Right lung (tissue), 10 donors: ENCODE results near the gene MS4A3. TPM values are rescaled to one million over a fixed set of nuclear protein-coding genes. Genes with fewer than 3 reads are reported as not detected.
"Not testable (repeated sequence)": the region's sequence is repeated elsewhere in the genome, so short reads cannot be mapped to it uniquely, and the experiment has no call there.

Experiments
- DNase-seq, 2 donors: peaks; one replicate each; pipeline ENCODE4 v3.0.0-alpha.2; 2013
- long read RNA-seq, 8 donors: transcript quantifications; one replicate each; lab custom pipeline, GENCODE V29; 2026
- polyA plus RNA-seq, 5 donors: library from polyadenylated mRNA; unstranded; fragments of 120-200 nt; gene quantifications; one replicate each; pipeline versions ENCODE4 v1.2.1 to v1.2.3, GENCODE V29; 2013; ENCODE audit warnings: inconsistent platforms in 1 of 5, low replicate concordance in 1 of 5; ENCODE audit not compliant: insufficient read length in 5 of 5, insufficient read depth in 1 of 5

Gene MS4A3, protein sequence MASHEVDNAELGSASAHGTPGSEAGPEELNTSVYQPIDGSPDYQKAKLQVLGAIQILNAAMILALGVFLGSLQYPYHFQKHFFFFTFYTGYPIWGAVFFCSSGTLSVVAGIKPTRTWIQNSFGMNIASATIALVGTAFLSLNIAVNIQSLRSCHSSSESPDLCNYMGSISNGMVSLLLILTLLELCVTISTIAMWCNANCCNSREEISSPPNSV
- 1 to 10 TPM; 1.2 to 2.3 (median 1.4) TPM for polyA plus RNA-seq
- long read RNA-seq, donor 1, partial matches to known transcripts: 0 of 4 reads
- long read RNA-seq, donor 1, other reads (novel, unspliced or antisense): 0 of 4 reads
- long read RNA-seq, donor 2, partial matches to known transcripts: 0 of 1 reads
- long read RNA-seq, donor 2, other reads (novel, unspliced or antisense): 0 of 1 reads
- long read RNA-seq, donor 3: 0 reads
- long read RNA-seq, donor 4: 0 reads
- long read RNA-seq, donor 5: 0 reads
- long read RNA-seq, donor 6, partial matches to known transcripts: 0 of 1 reads
- long read RNA-seq, donor 6, other reads (novel, unspliced or antisense): 0 of 1 reads
- long read RNA-seq, donor 7: 0 reads
- long read RNA-seq, donor 8: 0 reads

DNA sequence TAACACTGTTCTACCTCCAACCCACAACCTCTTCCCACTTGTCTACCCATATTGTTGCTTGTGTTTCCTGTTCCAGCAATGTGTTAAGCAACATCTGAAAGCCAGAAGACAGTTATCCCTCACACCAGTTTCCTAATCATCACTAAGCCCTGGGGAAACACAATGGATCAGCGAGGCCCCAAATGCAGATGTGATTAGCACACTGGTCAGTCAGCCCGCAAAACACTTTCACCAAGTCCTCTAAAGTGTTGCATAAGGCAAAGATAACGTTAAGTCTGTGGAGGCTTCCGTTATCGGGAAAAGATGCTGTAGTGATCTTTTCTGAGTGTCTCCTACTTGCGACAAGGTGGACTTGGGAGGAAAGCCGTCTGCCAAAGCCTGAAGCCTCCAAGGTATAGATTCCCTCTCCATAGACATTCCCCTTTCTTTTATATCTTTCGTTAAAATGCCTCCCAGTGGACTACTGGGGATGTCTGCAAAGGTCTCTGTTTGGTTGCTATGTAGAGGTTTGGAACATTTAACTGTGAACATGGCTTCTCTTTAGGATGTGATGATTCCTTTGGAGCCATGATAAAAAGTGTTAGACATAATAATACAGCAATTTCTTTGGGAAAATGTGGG, at the start of gene MS4A3:
Gene MS4A3, plus strand, starts transcription at position 317 of the 621 bp plus-strand sequence. CDS start 4,496 bp downstream, outside the sequence.
- no peak for DNase-seq

DNA sequence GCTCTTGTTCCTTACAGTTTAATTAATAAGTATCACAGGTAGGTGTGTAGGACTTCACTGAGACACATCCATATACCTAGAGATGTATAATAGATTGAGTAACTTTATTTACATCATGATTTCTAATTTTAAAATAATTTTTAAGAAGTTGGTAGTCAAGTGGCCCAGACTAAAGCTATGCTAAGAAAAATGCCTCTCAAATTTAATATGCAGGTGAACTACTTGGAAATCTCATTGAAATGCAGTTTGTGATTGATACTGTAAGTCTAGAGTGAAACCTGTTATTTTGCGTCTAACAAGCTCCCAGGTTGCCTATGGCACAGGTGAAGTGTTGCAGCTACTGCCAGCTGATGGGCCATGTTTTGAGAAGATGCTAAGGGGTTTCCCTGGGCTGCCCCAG, 39.6 kb upstream of the MS4A3 start, which contains the start of gene OOSP4B:
Gene OOSP4B, plus strand, starts transcription at position 301 of the 400 bp plus-strand sequence.
- DNase-seq: no peak

DNA sequence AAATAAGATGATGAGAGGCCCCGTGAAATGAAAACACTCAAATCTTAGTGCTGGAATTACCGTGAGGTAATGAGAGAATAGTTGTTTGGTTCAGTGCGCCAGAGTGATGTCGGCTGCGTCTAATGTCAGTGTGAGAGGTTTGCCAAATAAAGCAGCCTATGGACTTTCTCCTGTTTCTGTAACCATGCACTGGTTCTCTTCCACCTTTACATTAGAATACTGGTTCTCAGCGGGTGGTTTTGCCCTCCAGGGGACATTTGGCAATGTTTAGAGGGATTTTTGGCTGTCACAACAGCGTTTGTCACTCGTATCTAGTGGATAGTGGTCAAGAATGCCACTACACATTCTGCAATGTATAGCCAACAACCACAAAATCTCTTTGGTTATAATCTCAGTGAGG, 38.4 kb upstream of the MS4A3 start:
- DNase-seq: no peak

DNA sequence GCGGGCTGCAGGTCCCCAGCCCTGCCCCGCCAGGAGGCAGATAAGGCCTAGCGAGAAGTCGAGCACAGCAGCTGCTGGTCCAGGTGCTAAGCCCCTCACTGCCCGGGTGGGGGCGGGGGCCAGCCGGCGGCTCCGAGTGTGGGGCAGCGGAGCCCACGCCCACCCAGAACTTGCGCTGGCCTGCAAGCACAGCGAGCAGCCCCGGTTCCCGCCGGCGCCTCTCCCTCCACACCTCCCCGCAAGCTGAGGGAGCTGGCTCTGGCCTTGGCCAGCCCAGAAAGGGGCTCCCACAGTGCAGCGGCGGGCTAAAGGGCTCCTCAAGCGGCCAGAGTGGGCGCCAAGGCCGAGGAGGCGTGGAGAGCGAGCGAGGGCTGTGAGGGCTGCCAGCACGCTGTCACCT, 36.1 kb upstream of the MS4A3 start:
- not testable (repeated sequence) for DNase-seq

DNA sequence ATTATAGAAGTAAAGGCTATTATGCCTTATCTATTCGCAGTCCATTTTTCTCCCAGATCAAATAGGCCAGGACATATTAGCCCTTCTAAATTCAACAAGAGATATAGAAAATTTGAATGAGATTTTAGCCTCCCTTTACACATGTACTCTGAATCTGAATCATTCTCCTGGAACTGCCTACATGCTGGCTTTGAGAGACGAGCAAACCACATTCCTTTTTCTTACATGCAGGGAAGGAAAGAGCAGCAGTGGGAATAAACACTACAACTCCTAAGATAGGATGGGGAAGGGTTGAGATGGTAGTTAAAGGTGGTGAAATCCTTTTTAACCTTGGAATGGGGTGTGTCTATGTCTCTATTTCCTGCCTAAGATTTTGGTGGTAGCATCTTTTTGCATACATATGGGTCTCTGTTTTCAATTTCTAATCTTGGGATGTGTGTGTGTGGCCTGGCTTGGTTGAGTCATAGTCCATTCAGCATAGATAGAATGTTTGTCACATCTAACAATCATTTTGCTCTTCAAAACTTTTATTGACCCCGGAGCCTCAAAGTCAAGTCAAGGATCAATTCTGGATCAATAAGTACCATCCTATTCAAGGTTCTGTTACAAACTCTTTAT, 27.3 kb upstream of the MS4A3 start:
- DNase-seq: no peak

DNA sequence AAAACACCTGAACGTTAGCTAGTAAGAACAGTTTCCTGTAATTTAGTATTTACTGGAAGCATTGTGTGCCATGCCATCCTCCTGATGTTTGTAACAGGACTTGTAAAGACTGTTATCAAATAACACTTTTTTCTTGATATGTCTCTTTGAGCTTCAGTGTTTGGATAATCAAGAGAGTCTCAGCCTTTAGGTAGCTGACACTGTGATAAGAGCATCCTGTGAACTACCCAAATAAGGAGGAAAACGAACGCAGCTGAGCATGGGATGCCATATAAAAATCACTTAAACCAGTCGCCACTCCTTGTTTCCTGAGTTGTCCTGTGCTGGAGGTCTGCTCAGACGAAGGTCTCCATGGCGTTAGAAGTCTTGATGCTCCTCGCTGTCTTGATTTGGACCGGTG, 16.4 kb upstream of the MS4A3 start, which contains the start of gene OOSP2:
Gene OOSP2, plus strand, starts transcription at position 301 of the 400 bp plus-strand sequence. Its CDS starts 51 bp downstream, at position 352.
- DNase-seq: no peak

DNA sequence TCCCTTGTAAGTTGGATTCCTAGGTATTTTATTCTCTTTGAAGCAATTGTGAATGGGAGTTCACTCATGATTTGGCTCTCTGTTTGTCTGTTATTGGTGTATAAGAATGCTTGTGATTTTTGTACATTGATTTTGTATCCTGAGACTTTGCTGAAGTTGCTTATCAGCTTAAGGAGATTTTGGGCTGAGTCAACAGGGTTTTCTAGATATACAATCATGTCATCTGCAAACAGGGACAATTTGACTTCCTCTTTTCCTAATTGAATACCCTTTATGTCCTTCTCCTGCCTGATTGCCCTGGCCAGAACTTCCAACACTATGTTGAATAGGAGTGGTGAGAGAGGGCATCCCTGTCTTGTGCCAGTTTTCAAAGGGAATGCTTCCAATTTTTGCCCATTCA, 6.0 kb upstream of the MS4A3 start:
- DNase-seq: not testable (repeated sequence)

DNA sequence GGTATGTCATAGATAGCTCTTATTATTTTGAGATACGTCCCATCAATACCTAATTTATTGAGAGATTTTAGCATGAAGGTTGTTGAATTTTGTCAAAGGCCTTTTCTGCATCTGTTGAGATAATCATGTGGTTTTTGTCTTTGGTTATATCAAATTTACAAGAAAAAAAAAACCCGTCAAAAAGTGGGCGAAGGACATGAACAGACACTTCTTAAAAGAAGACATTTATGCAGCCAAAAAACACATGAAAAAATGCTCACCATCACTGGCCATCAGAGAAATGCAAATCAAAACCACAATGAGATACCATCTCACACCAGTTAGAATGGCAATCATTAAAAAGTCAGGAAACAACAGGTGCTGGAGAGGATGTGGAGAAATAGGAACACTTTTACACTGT, 5.6 kb upstream of the MS4A3 start:
- DNase-seq: not testable (repeated sequence)

DNA sequence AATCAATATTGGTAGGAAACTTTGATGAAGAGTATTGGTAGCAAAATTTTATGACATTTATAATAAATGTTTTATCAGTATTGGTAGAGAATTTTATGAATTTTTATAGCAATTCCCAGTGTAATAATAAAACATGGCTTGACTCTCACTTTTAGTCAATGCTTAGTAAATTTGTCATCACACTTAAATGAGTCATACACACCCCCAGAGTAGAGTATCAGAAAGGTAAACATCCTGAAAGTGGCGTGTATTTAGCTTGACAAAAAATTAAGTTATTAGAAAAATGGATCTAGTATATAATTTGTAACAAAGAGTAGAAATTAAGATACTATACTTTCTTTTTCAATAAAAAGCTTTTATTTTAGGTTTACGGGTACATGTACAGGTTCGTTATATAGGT, 2.6 kb downstream of the MS4A3 start:
- DNase-seq: no peak

DNA sequence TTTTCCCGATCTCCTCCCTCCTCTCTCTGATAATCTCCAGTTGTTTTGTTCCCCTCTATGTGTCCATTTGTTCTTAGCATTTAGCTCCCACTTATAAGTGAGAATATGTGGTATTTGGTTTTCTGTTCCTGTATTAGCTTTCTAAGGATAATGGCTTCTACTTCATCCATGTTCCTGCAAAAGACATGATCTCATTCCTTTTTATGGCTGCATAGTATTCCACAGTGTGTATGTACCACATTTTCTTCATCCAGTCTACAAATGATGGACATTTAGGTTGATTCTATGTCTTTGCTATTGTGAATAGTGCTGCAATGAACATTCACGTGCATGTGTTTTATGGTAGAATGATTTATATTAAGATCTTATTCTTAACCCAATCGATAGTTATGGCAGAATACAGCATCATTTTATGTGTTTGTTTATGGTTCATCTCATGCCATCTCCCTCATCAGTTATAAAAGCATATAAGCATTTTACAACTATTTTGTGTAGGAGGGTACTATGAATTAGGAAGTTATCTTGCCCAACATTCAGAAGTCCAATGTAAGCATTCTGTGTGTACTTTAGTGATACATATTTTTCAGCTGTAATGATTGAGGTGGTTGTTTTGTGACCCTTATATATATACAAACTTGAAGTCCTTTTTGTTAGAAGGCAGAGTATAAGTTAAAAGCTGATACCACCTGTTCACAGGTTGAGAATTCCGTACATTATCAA, 3.2 kb downstream of the MS4A3 start:
- no peak for DNase-seq

DNA sequence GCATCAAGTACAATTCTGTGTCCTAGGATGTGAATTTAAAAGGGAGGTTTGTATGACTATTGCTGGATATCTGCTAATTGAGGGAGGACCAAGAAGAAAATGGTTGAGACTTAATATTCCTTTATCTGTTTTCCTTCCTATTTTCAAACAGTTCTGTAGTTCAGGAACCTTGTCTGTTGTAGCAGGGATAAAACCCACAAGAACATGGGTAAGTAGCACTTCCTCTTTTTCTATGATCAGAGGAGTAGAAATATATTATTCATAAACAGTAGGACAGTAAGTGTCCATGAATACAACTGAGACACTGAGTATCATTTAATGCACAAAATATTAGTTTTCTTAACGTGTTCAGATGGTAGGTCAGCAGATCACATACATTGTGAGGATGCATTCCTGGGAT, 7.6 kb downstream of the MS4A3 start:
- no peak for DNase-seq

DNA sequence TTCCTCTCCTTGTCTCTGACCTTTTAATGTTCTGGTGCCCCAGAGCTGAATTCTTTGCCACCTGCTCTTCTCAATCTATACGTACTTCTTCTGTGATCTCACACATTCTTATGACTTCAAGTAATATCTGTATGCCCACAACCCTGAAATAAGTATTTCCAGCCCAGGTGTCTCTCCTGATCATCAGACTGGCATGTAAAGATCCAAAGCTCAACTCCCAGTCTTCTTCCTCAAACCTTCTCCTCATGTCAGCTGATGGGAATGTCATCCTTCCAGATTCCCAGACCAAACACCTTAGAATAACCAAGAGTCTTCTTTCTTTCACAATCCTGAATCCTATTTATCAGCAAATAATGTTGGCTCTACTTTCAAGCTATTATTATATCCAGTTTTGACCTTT, 9.3 kb downstream of the MS4A3 start:
- DNase-seq: no peak

DNA sequence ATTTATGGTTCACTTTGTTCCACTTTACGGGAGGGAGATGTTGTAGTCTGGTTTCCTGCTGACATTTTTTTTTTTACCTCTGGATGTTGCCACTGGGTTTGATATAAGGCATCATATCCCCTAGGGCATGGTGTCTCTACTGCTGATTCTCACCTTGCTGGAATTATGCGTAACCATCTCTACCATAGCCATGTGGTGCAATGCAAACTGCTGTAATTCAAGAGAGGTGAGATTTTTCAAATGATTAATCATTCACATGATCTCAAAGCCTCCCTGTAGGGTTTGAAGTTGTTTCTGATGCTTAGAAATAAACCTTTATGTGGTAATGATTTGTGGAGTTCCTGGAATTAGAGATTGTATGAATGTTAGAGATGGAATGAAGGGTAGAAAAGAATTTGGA, 13.0 kb downstream of the MS4A3 start:
- DNase-seq: no peak

DNA sequence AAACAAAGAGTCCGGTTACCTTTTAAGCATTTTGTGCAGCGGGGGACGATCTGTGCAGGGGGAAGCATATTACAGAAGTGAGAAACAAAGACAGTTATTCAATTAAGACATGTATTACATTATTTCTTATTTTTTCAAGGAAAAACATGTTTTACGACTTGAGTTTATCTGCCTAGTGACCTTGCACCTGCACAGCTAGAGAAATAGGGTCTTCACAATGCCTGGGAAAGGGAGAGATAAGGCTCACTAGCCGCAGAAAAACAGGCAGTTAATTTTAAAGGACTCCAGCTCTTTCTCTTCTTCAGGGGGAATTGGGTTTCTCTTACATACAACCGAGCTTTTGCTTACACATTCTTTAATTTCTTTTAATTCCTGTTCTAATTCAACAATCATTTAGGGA, 15.2 kb downstream of the MS4A3 start:
- not testable (repeated sequence) for DNase-seq

DNA sequence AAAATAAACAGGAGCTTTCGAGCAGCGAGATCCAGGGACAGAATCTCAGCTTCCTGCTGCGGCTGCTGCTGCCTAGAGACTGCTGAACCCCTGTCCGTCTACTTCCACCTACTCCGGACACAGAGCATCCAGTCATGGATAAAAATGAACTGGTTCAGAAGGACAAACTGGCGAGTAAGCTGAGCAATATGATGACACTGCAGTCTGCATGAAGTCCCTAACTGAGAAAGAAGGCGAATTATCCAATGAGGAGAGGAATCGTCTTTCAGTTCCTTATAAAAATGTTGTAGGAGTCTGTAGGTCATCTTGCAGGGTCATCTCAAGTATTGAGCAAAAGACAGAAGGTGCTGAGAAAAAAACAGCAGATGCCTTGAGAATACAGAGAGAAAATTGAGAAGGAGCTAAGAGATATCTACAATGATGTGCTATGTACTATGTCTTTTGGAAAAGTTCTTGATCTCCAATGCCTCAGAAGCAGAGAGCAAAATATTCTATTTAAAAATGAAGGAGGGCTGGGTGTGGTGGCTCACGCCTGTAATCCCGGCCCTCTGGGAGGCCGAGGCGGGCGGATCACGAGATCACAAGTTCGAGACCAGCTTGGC, 20.9 kb downstream of the MS4A3 start:
- DNase-seq: no peak

DNA sequence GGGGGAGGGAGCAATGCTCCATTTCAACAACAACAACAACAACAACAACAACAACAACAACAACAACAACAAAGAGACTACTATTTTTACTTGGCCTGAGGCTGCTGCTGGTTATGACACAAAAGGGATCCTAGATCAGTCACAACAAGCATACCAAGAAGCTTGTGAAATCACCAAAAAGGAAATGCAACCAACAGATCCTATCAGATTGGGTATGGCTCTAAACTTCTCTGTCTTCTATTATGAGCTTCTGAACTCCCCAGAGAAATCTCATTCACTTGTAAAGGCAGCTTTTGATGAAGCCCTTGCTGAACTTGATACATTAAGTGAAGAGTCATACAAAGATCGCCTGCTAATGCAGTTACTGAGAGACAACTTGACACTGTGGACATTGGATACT, 21.5 kb downstream of the MS4A3 start:
- no peak for DNase-seq

DNA sequence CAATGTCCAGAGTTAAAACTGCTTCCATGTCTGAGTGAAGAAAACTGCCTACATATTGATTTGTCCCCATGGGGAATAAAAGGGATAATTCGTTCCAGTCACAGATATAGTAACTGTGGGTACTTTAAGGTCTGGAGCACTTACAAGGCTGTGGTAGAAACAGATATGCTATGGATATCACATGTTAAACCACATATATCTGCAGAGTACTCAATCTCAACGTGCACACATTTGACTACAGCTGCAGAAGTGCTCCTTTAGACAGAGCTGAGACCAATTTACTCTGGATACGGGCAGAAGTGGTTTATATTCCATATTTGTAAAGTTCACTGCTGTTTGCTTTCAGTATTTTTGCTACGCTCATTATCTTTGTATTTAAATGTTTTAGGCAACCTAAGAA, 22.3 kb downstream of the MS4A3 start:
- no peak for DNase-seq

DNA sequence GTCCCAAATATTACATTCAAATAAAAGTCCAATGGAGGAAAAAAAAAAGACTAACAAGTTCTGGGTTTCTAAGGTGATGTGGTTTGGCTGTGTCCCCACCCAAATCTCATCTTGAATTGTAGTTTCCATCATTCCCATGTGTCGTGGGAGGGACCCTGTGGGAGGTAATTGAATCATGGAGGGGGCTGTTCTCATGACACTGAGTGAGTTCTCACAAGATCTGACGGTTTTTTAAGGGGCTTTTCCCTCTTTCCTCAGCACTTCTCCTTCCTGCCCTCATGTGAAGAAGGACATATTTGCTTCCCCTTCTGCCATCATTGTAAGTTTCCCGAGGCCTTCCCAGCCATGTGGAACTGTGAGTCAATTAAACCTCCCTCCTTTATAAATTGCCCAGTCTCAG, 24.1 kb downstream of the MS4A3 start:
- DNase-seq: no peak

DNA sequence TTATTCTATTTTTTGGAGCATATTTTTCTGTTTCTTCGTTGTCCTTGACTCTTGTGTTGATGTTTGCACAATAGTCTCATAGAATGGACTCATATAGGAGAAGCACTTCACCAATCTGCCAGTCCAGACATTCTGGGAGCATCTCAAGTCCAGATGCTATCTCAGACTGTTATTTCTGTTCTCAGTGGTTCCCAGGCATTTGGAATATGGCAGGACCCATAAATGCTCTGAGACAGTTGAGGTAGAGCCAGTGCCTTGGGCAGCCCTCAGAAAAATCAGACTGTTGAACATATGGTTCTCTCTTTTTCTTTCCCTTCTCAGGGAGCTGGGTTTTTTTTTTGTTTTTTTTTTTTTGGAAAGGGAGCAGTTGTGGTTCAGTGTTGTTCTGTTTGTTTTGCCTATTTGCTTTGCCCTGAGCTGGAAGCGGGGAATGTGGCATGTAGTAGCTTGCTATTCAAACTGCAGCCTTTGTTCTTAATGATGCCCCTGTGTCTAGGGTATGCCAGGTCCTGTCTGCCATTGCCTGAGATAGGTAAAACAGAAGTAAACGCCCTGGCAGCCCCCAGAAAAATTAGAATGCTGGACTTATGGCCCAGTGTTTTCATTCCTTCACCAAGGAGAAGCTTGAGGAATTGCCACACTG, 28.3 kb downstream of the MS4A3 start:
- DNase-seq: no peak

DNA sequence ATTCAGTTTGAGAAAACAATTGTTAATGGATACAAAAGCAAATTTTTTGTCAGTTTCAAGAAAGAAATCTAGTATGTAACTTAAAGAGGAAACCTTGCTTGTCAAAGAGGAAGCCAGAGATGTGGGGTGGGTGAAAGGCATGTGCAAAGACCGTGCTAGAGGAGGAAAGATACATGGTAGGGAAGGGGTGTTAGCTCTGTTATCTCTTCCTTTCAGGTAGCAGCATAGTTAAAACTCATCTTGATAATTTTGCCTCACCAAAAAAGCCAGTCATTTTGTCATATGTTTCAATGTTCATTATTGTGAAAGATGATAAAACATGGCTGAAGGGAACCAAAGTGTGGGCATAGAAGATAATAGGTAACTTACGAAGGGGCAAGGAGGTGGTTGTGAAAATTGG, 29.4 kb downstream of the MS4A3 start:
- DNase-seq: no peak

DNA sequence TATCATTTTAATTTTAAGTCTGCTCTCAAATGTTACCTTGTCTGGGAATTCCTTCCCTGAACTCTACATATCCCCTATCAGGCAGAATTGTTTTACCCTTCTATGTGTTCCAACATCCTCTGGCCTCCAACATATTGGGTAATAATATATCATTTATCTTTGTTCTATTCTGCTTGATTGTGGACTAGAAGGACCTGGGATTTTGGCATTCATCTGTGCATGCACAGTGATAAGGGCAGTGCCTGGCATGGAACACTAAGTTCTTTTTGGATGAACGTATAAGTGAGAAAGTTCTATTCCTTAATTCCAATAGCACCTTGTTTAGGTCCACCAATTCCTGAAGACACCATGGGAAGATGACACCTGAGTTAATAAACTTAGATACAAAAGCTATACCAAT, 30.8 kb downstream of the MS4A3 start:
- DNase-seq: no peak
